ENCODE data around the gene PLEKHA5. TPM values are rescaled to one million over a fixed set of nuclear protein-coding genes. Genes with fewer than 3 reads are reported as not detected.

The PLEKHA5 gene
- total and polyA plus RNA-seq, 2 experiments from 2014 or later: 88.4 to 103 TPM

- H3K27me3 ChIP-seq: no peaks in the 10 kb centered on the region
- no peak for DNase-seq (ENCODE audit: low read depth in 1 of 2, low spot score in 1 of 2)
- TF ChIP-seq CTCF (IDR thresholded peaks at IDR 0.05; ENCODE audit: low read depth, low read length): no peak
- no peaks in the 10 kb centered on the region for H3K9me3 ChIP-seq (ENCODE audit: low read depth)
- H3K27ac ChIP-seq: no peak overlapping the region
- no peak overlapping the region for H3K4me3 ChIP-seq
- H3K36me3 ChIP-seq: no peaks in the 10 kb centered on the region
- H3K4me1 ChIP-seq (ENCODE audit: low read depth): peaks cover 6% of the 10 kb centered on the region
Observed at GRCh38 chr12:19105463-19105862, 24.1 kb upstream of the PLEKHA5 start.

- TF ChIP-seq CTCF (IDR thresholded peaks at IDR 0.05; ENCODE audit: low read depth, low read length): no peak
- no peak for DNase-seq (ENCODE audit: low read depth in 1 of 2, low spot score in 1 of 2)
- H3K27me3 ChIP-seq: no peaks in the 10 kb centered on the region
Observed at GRCh38 chr12:19107750-19108149, 21.8 kb upstream of the PLEKHA5 start.

GRCh38 chr12:19110221-19110940 is 19.2 kb upstream of the PLEKHA5 start:
- Histone ChIP-seq H3K27ac (no peak overlapping the region), H3K27me3 (no peaks in the 10 kb centered on the region), H3K36me3 (no peaks in the 10 kb centered on the region), H3K4me1 (ENCODE audit: low read depth) (no peaks in the 10 kb centered on the region), H3K4me3 (no peak overlapping the region), H3K9me3 (ENCODE audit: low read depth) (no peaks in the 10 kb centered on the region)
- DNase-seq (ENCODE audit: low read depth in 1 of 2, low spot score in 1 of 2): peak in 1 of 2 donors; percentile 18
- no peak for TF ChIP-seq CTCF (IDR thresholded peaks at IDR 0.05; ENCODE audit: low read depth, low read length)

More at GRCh38 chr12:19107750-19108149, 21.8 kb upstream of the PLEKHA5 start:
- H3K4me1 ChIP-seq (ENCODE audit: low read depth): peaks cover 6% of the 10 kb centered on the region
- no peak overlapping the region for H3K4me3 ChIP-seq
- H3K9me3 ChIP-seq (ENCODE audit: low read depth): no peaks in the 10 kb centered on the region
- H3K36me3 ChIP-seq: no peaks in the 10 kb centered on the region
- H3K27ac ChIP-seq: no peak overlapping the region

- H3K36me3 ChIP-seq: no peaks in the 10 kb centered on the region
- DNase-seq (ENCODE audit: low read depth in 1 of 2, low spot score in 1 of 2): no peak
- H3K4me1 ChIP-seq (ENCODE audit: low read depth): peaks cover 5% of the 10 kb centered on the region
- H3K9me3 ChIP-seq (ENCODE audit: low read depth): no peaks in the 10 kb centered on the region
- TF ChIP-seq CTCF (IDR thresholded peaks at IDR 0.05; ENCODE audit: low read depth, low read length): no peak
- H3K27ac ChIP-seq: no peak overlapping the region
- H3K27me3 ChIP-seq: no peaks in the 10 kb centered on the region
- no peak overlapping the region for H3K4me3 ChIP-seq
Observed at GRCh38 chr12:19113464-19113863, 16.1 kb upstream of the PLEKHA5 start.

- no peak for DNase-seq (ENCODE audit: low read depth in 1 of 2, low spot score in 1 of 2)
- H3K27ac ChIP-seq: no peak overlapping the region
- no peak for TF ChIP-seq CTCF (IDR thresholded peaks at IDR 0.05; ENCODE audit: low read depth, low read length)
Observed at GRCh38 chr12:19115285-19115684, 14.2 kb upstream of the PLEKHA5 start.

More at GRCh38 chr12:19115285-19115684, 14.2 kb upstream of the PLEKHA5 start:
- no peaks in the 10 kb centered on the region for H3K9me3 ChIP-seq (ENCODE audit: low read depth)
- peaks cover 5% of the 10 kb centered on the region for H3K4me1 ChIP-seq (ENCODE audit: low read depth)
- H3K36me3 ChIP-seq: no peaks in the 10 kb centered on the region
- H3K4me3 ChIP-seq: no peak overlapping the region
- H3K27me3 ChIP-seq: no peaks in the 10 kb centered on the region

Data from cardiac muscle cell (in vitro differentiated cells and primary cell).